HCT116 (cell line): Measurements from ENCODE around the gene HAGH. TPM values are rescaled to one million over a fixed set of nuclear protein-coding genes. Genes with fewer than 3 reads are reported as not detected.

Experiments
- ATAC-seq: fragments of 200-7000 bp; cut with Tn5 transposase; 2 replicates; pipeline ENCODE4 v1.9.1; 2020; ENCODE audit warnings: mild to moderate bottlenecking, moderate library complexity
- BruUV-seq: library from RNA; stranded (reverse); fragments of 400-500 nt; replicated peaks from 2 replicates; lab custom pipeline; 2021; lab: Mats Ljungman, UMichigan
- CTCF ChIA-PET: fragments of 300-600 bp; sonication (Branson Sonifier 250); formaldehyde crosslinking; loops from one replicate; lab custom pipeline; 2021; ENCODE audit warnings: antibody characterized with exemption; lab: Charles Lee
- POLR2A ChIA-PET: fragments of 300-600, 350-600 bp; sonication (Branson Sonifier 250); formaldehyde crosslinking; loops from one replicate; lab custom pipeline; 2021; ENCODE audit warnings: antibody characterized with exemption; lab: Charles Lee
- RAD21 ChIA-PET, 2 experiments: fragments of 300-600 bp; sonication (Branson Sonifier 250); formaldehyde crosslinking; loops; one replicate each; lab custom pipeline; 2023; ENCODE audit warnings: low total read pairs in 2 of 2; ENCODE audit not compliant: uncharacterized antibody in 2 of 2, unreplicated experiment in 2 of 2, low non-redundant PET in 1 of 2; lab: Charles Lee
- DNase-seq: peaks from one replicate; pipeline ENCODE4 v3.0.0-alpha.2; 2010; ENCODE audit warnings: low read depth, low spot score
- H2AFZ ChIP-seq: fragments of 200-600 bp; shearing (Covaris generic), sonication (generic); 2 replicates; pipeline ENCODE4 v1.6.1; 2017; ENCODE audit warnings: low read depth, mixed run types, mixed read lengths, antibody characterized with exemption, low read length; ENCODE audit not compliant: poor library complexity, severe bottlenecking
- H3K27ac ChIP-seq: 2 replicates; pipeline ENCODE4 v1.5.1; 2012; ENCODE audit warnings: low read depth, low read length
- H3K27me3 ChIP-seq: fragments of 200-600 bp; sonication (generic); 2 replicates; pipeline ENCODE4 v1.6.1; 2016; ENCODE audit warnings: mixed run types, low read length, mixed read lengths; ENCODE audit not compliant: insufficient read depth
- H3K36me3 ChIP-seq, 2 experiments: fragments of 200-500 bp in 1 of 2; fragments of 200-600 bp in 1 of 2; sonication (Bioruptor generic) in 1 of 2; sonication (generic) in 1 of 2; 2 replicates each; pipeline versions ENCODE4 v1.5.1 to v1.6.1; 2014 to 2016; ENCODE audit warnings: low read length in 2 of 2, inconsistent platforms in 1 of 2, mixed read lengths in 1 of 2, mixed run types in 1 of 2; ENCODE audit not compliant: insufficient read depth in 2 of 2, control insufficient read depth in 1 of 2
- H3K4me1 ChIP-seq, 2 experiments: fragments of 200-600 bp in 1 of 2; sonication (generic) in 1 of 2; 2 replicates each; pipeline versions ENCODE4 v1.5.1 to v1.6.1; 2012 to 2017; ENCODE audit warnings: low read length in 2 of 2, inconsistent platforms in 1 of 2, mild to moderate bottlenecking in 1 of 2, mixed read lengths in 1 of 2, mixed run types in 1 of 2, moderate library complexity in 1 of 2; ENCODE audit not compliant: insufficient read depth in 2 of 2, control insufficient read depth in 1 of 2
- H3K4me2 ChIP-seq: fragments of 200-600 bp; sonication (generic); 2 replicates; pipeline ENCODE4 v1.6.1; 2017; ENCODE audit warnings: mixed run types, low read length, mixed read lengths
- H3K4me3 ChIP-seq, 2 experiments: fragments of 200-600 bp in 1 of 2; sonication (generic) in 1 of 2; replicated peaks in 1 of 2; 2 replicates each; pipeline ENCODE4 v1.5.1; 2011 to 2016; ENCODE audit warnings: low read length in 2 of 2, control low read depth in 1 of 2, low read depth in 1 of 2, mild to moderate bottlenecking in 1 of 2, mixed read lengths in 1 of 2, mixed run types in 1 of 2
- H3K79me2 ChIP-seq: fragments of 200-600 bp; sonication (generic); 2 replicates; pipeline ENCODE4 v1.6.1; 2017; ENCODE audit warnings: mild to moderate bottlenecking, mixed run types, low read length, moderate library complexity, mixed read lengths; ENCODE audit not compliant: insufficient read depth
- H3K9ac ChIP-seq: fragments of 200-600 bp; sonication (generic); 2 replicates; pipeline ENCODE4 v1.6.1; 2016; ENCODE audit warnings: low read length, mixed read lengths
- H3K9me2 ChIP-seq: fragments of 200-600 bp; sonication (generic), shearing (Covaris generic); 2 replicates; pipeline ENCODE4 v1.6.1; 2017; ENCODE audit warnings: mixed run types, mild to moderate bottlenecking, moderate library complexity; ENCODE audit not compliant: insufficient read depth
- H3K9me3 ChIP-seq, 2 experiments: fragments of 200-500 bp in 1 of 2; fragments of 200-600 bp in 1 of 2; sonication (Bioruptor generic) in 1 of 2; sonication (generic) in 1 of 2; 2 replicates each; pipeline ENCODE4 v1.6.1; 2014 to 2017; ENCODE audit warnings: low read length in 2 of 2, mixed read lengths in 2 of 2, inconsistent platforms in 1 of 2, low read depth in 1 of 2, mild to moderate bottlenecking in 1 of 2, mixed run types in 1 of 2, moderate library complexity in 1 of 2; ENCODE audit not compliant: control insufficient read depth in 1 of 2, insufficient read depth in 1 of 2
- H4K20me1 ChIP-seq: fragments of 200-600 bp; sonication (generic), shearing (Covaris generic); 2 replicates; pipeline ENCODE4 v1.6.1; 2017; ENCODE audit warnings: mixed run types, mild to moderate bottlenecking, moderate library complexity; ENCODE audit not compliant: insufficient read depth
- CEBPB ChIP-seq: IDR thresholded peaks from 2 replicates; pipeline ENCODE4 v1.6.1; 2012; ENCODE audit warnings: low read depth
- ELF1 ChIP-seq: IDR thresholded peaks from 2 replicates; pipeline ENCODE4 v1.6.1; 2012; ENCODE audit warnings: low read depth, borderline replicate concordance
- EZH2 ChIP-seq: fragments of 200-600 bp; sonication (generic); IDR thresholded peaks from 2 replicates; pipeline ENCODE4 v1.6.1; 2017; ENCODE audit warnings: antibody characterized with exemption, mixed run types
- FOSL1 ChIP-seq: IDR thresholded peaks from 2 replicates; pipeline ENCODE4 v1.6.1; 2012; ENCODE audit warnings: low read depth
- MAX ChIP-seq: IDR thresholded peaks from 2 replicates; pipeline ENCODE4 v1.6.1; 2012
- POLR2A ChIP-seq: IDR thresholded peaks from 2 replicates; pipeline ENCODE4 v1.7.0; 2011; ENCODE audit warnings: borderline replicate concordance; ENCODE audit not compliant: insufficient read depth, insufficient read length; ENCODE audit errors: extremely low read depth
- POLR2AphosphoS5 ChIP-seq: IDR thresholded peaks from 2 replicates; pipeline ENCODE4 v1.6.1; 2011; ENCODE audit warnings: mild to moderate bottlenecking, low read depth, low read length, moderate library complexity
- REST ChIP-seq: IDR thresholded peaks from 2 replicates; pipeline ENCODE4 v1.6.1; 2012; ENCODE audit warnings: low read depth
- SIN3A ChIP-seq: IDR thresholded peaks from 2 replicates; pipeline ENCODE4 v1.6.1; 2012; ENCODE audit warnings: low read depth
- SP1 ChIP-seq: IDR thresholded peaks from 2 replicates; pipeline ENCODE4 v1.6.1; 2012; ENCODE audit warnings: low read depth
- SRF ChIP-seq: IDR thresholded peaks from 2 replicates; pipeline ENCODE4 v1.6.1; 2012; ENCODE audit warnings: low read depth
- TCF7L2 ChIP-seq: IDR thresholded peaks from 2 replicates; pipeline ENCODE4 v1.7.0; 2011; ENCODE audit warnings: borderline replicate concordance, inconsistent platforms; ENCODE audit not compliant: insufficient read depth, insufficient read length; ENCODE audit errors: extremely low read depth
- ZBTB33 ChIP-seq: IDR thresholded peaks from 2 replicates; pipeline ENCODE4 v1.6.1; 2011; ENCODE audit warnings: mild to moderate bottlenecking, low read length, moderate library complexity; ENCODE audit not compliant: insufficient replicate concordance; ENCODE audit errors: extremely low read depth
- ZNF274 ChIP-seq: fragments of 200-500 bp; sonication (Bioruptor generic); IDR thresholded peaks from 2 replicates; pipeline ENCODE4 v1.6.1; 2014; ENCODE audit warnings: mild to moderate bottlenecking, low read depth, low read length, inconsistent platforms
- intact Hi-C: fragments of 100-400 bp; cut with micrococcal nuclease; formaldehyde crosslinking; loops from 2 replicates; pipeline ENCODE4 v1.10.0; 2022
- total RNA-seq: library from RNA; stranded (reverse); gene quantifications from one replicate; pipeline ENCODE4 v1.2.1, GENCODE V29; 2021; ENCODE audit not compliant: unreplicated experiment

Gene HAGH
- total RNA-seq, 1 experiment from 2014 or later: 39.1 TPM

- BruUV-seq: no TSS peak
- RAD21 ChIA-PET: no interaction called here
Measured at GRCh38 chr16:1777375-1778199, 49.0 kb downstream of the HAGH start.

GRCh38 chr16:1776991-1777374 lies 49.6 kb downstream of the HAGH start:
- ChIA-PET RAD21 (no interaction called here), CTCF (no interaction called here), POLR2A (no interaction called here)
- Histone ChIP-seq H3K4me3 (no peak overlapping the region), H3K9me3 (no peaks in the 10 kb centered on the region), H3K9ac (no peak overlapping the region), H3K9me2 (no peaks in the 10 kb centered on the region), H3K4me1 (peaks cover 6 to 29% of the 10 kb centered on the region in 2 experiments), H3K36me3 (peaks cover 0 to 5% of the 10 kb centered on the region in 2 experiments; a peak in 3 of 4 replicates), H3K27me3 (no peaks in the 10 kb centered on the region), H3K4me2 (no peak overlapping the region), H4K20me1 (no peaks in the 10 kb centered on the region), H3K79me2 (peaks cover 38% of the 10 kb centered on the region), H3K27ac (no peak overlapping the region), H2AFZ (no peak overlapping the region)
- no peak for ATAC-seq
- intact Hi-C loops: no loop called here
- no peak for DNase-seq
- no TSS peak for BruUV-seq
- TF ChIP-seq ZBTB33 (no peak), POLR2AphosphoS5 (no peak), REST (no peak), SIN3A (no peak), EZH2 (no peak), ZNF274 (no peak), TCF7L2 (no peak), POLR2A (no peak), CEBPB (no peak), ELF1 (no peak), SRF (no peak), FOSL1 (no peak), SP1 (no peak), MAX (no peak)

More at GRCh38 chr16:1777375-1778199, 49.0 kb downstream of the HAGH start:
- Histone ChIP-seq H3K9ac (no peak overlapping the region), H3K4me1 (peaks cover 6 to 29% of the 10 kb centered on the region in 2 experiments), H3K4me3 (no peak overlapping the region), H3K9me3 (no peaks in the 10 kb centered on the region), H3K27ac (no peak overlapping the region), H3K4me2 (no peak overlapping the region), H3K36me3 (no peaks in the 10 kb centered on the region; a peak in 2 of 4 replicates), H3K79me2 (peaks cover 32% of the 10 kb centered on the region), H4K20me1 (no peaks in the 10 kb centered on the region), H2AFZ (no peak overlapping the region), H3K27me3 (no peaks in the 10 kb centered on the region), H3K9me2 (no peaks in the 10 kb centered on the region)
- DNase-seq: no peak
- ChIA-PET CTCF (no interaction called here), POLR2A (no interaction called here)
- ATAC-seq: no peak
- TF ChIP-seq FOSL1: no peak
- intact Hi-C loops: no loop called here
